ENCODE measurements around the gene PACSIN2. TPM values are rescaled to one million over a fixed set of nuclear protein-coding genes. Genes with fewer than 3 reads are reported as not detected.

PACSIN2 gene
- total and polyA plus RNA-seq, 2 of the 13 experiments (the other 11 are each of a cell fraction or from before 2014, with no cell fraction given) = 54.1 to 68.8 TPM

DNA sequence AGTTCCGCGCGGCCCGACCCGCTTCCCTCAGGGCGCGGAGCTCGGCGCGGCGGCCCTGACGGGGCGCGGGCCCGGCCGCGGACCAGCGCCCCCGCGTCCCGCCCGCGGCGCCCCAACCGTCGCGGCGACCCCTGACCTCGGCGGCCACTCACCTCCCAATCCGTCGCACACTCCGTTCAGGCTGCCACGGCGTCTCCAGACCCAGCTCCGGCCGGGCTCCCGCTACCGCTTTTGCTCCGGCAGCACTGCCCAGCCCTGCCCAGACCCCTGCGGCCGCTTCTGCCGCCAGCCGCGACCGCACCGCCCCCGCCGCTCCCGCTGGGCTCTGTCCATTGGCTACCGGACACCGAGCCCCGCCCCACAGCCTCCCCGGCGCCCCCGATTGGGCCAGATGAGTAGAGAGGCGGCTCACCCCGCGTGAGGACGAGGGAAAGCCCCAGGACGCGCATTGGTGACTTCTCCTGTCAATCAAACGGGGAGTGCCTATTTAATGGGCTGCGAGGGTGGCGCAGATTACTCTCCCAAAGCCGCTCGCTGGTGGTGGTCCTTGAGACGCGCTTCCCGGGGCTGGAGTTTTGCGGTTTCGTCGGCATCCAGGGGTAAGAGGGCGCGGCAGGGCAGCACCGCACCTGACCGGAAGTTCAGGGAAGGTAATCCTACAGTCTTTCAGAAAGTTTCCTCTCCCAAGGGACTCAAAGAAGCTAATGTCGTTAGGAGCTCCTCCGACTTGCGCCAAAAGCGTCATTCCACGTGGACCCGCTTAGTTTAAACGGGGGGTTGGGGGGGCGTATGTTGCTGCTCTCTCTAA, at the start of gene PACSIN2 (continued):
- peak; percentile 35; the same call in 1 of the 2 replicates for TF ChIP-seq CAMTA2 (CRISPR knock-in tag; IDR thresholded peaks at IDR 0.05; ENCODE audit: borderline replicate concordance)
- no peak for TF ChIP-seq SP1 (IDR thresholded peaks at IDR 0.05)
- peak; percentile 79 for TF ChIP-seq SP1 (CRISPR knock-in tag; IDR thresholded peaks at IDR 0.05)
- TF ChIP-seq KMT2A (CRISPR knock-in tag; IDR thresholded peaks at IDR 0.05) = peak; percentile 65; the same call in 1 of the 2 replicates
- TF ChIP-seq, protein P1, sequence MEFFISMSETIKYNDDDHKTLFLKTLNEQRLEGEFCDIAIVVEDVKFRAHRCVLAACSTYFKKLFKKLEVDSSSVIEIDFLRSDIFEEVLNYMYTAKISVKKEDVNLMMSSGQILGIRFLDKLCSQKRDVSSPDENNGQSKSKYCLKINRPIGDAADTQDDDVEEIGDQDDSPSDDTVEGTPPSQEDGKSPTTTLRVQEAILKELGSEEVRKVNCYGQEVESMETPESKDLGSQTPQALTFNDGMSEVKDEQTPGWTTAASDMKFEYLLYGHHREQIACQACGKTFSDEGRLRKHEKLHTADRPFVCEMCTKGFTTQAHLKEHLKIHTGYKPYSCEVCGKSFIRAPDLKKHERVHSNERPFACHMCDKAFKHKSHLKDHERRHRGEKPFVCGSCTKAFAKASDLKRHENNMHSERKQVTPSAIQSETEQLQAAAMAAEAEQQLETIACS (CRISPR knock-in tag; IDR thresholded peaks at IDR 0.05) = no peak
- TF ChIP-seq ZNF713 (CRISPR knock-in tag; IDR thresholded peaks at IDR 0.05) = no peak
- TF ChIP-seq NR2F2 (IDR thresholded peaks at IDR 0.05; ENCODE audit: borderline replicate concordance, low read depth) = peak; percentile 59; the same call in 1 of the 2 replicates
- TF ChIP-seq TGIF2 (CRISPR knock-in tag; IDR thresholded peaks at IDR 0.05) = peak; percentile 72
- TF ChIP-seq KLF6 (CRISPR knock-in tag; IDR thresholded peaks at IDR 0.05) = peak; percentile 66; the same call in 1 of the 2 replicates
- no peak for TF ChIP-seq KDM6A (CRISPR knock-in tag; IDR thresholded peaks at IDR 0.05; ENCODE audit: low read depth)
- peak; percentile 99 for TF ChIP-seq TAF1 (CRISPR knock-in tag; IDR thresholded peaks at IDR 0.05)
- TF ChIP-seq, protein P2, sequence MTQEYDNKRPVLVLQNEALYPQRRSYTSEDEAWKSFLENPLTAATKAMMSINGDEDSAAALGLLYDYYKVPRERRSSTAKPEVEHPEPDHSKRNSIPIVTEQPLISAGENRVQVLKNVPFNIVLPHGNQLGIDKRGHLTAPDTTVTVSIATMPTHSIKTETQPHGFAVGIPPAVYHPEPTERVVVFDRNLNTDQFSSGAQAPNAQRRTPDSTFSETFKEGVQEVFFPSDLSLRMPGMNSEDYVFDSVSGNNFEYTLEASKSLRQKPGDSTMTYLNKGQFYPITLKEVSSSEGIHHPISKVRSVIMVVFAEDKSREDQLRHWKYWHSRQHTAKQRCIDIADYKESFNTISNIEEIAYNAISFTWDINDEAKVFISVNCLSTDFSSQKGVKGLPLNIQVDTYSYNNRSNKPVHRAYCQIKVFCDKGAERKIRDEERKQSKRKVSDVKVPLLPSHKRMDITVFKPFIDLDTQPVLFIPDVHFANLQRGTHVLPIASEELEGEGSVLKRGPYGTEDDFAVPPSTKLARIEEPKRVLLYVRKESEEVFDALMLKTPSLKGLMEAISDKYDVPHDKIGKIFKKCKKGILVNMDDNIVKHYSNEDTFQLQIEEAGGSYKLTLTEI (CRISPR knock-in tag; conservative IDR thresholded peaks at IDR 0.05) = no peak
- TF ChIP-seq AGO2 (optimal IDR thresholded peaks at IDR 0.05; ENCODE audit: low read depth, low read length) = no peak
- TF ChIP-seq, protein P3, sequence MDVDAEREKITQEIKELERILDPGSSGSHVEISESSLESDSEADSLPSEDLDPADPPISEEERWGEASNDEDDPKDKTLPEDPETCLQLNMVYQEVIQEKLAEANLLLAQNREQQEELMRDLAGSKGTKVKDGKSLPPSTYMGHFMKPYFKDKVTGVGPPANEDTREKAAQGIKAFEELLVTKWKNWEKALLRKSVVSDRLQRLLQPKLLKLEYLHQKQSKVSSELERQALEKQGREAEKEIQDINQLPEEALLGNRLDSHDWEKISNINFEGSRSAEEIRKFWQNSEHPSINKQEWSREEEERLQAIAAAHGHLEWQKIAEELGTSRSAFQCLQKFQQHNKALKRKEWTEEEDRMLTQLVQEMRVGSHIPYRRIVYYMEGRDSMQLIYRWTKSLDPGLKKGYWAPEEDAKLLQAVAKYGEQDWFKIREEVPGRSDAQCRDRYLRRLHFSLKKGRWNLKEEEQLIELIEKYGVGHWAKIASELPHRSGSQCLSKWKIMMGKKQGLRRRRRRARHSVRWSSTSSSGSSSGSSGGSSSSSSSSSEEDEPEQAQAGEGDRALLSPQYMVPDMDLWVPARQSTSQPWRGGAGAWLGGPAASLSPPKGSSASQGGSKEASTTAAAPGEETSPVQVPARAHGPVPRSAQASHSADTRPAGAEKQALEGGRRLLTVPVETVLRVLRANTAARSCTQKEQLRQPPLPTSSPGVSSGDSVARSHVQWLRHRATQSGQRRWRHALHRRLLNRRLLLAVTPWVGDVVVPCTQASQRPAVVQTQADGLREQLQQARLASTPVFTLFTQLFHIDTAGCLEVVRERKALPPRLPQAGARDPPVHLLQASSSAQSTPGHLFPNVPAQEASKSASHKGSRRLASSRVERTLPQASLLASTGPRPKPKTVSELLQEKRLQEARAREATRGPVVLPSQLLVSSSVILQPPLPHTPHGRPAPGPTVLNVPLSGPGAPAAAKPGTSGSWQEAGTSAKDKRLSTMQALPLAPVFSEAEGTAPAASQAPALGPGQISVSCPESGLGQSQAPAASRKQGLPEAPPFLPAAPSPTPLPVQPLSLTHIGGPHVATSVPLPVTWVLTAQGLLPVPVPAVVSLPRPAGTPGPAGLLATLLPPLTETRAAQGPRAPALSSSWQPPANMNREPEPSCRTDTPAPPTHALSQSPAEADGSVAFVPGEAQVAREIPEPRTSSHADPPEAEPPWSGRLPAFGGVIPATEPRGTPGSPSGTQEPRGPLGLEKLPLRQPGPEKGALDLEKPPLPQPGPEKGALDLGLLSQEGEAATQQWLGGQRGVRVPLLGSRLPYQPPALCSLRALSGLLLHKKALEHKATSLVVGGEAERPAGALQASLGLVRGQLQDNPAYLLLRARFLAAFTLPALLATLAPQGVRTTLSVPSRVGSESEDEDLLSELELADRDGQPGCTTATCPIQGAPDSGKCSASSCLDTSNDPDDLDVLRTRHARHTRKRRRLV (CRISPR knock-in tag; IDR thresholded peaks at IDR 0.05) = peak; percentile 82; the same call in 1 of the 2 replicates
- no peak for TF ChIP-seq NFE2L2 (IDR thresholded peaks at IDR 0.05; ENCODE audit: low read length)
- TF ChIP-seq, protein P4, sequence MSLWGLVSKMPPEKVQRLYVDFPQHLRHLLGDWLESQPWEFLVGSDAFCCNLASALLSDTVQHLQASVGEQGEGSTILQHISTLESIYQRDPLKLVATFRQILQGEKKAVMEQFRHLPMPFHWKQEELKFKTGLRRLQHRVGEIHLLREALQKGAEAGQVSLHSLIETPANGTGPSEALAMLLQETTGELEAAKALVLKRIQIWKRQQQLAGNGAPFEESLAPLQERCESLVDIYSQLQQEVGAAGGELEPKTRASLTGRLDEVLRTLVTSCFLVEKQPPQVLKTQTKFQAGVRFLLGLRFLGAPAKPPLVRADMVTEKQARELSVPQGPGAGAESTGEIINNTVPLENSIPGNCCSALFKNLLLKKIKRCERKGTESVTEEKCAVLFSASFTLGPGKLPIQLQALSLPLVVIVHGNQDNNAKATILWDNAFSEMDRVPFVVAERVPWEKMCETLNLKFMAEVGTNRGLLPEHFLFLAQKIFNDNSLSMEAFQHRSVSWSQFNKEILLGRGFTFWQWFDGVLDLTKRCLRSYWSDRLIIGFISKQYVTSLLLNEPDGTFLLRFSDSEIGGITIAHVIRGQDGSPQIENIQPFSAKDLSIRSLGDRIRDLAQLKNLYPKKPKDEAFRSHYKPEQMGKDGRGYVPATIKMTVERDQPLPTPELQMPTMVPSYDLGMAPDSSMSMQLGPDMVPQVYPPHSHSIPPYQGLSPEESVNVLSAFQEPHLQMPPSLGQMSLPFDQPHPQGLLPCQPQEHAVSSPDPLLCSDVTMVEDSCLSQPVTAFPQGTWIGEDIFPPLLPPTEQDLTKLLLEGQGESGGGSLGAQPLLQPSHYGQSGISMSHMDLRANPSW (CRISPR knock-in tag; IDR thresholded peaks at IDR 0.05; ENCODE audit: borderline replicate concordance) = no peak
- no peak for TF ChIP-seq MED8 (CRISPR knock-in tag; IDR thresholded peaks at IDR 0.05; ENCODE audit: insufficient replicate concordance)
- peak; percentile 50; the same call in 1 of the 2 replicates for TF ChIP-seq ZNF598 (CRISPR knock-in tag; IDR thresholded peaks at IDR 0.05; ENCODE audit: borderline replicate concordance)
- TF ChIP-seq NRL (CRISPR knock-in tag; IDR thresholded peaks at IDR 0.05; ENCODE audit: borderline replicate concordance) = no peak; the same call in 1 of the 2 replicates
